NCI-H510A treated with DMSO at 0.1 percent for 48 hours (cell line): ENCODE results near the gene KATNB1.
"Not testable (repeated sequence)": the region's sequence is repeated elsewhere in the genome, so short reads cannot be mapped to it uniquely, and the experiment has no call there.

Experiments
- DNase-seq: peaks from one replicate; lab custom pipeline; 2025; lab: John Stamatoyannopoulos, UW

KATNB1 gene

GRCh38 chr16:57725554-57725953 is 10.0 kb upstream of the KATNB1 start:
- DNase-seq: no peak

GRCh38 chr16:57725976-57726375 is 9.6 kb upstream of the KATNB1 start:
- DNase-seq: no peak

GRCh38 chr16:57726433-57726947 is 9.1 kb upstream of the KATNB1 start:
- no peak for DNase-seq

GRCh38 chr16:57727610-57728009 is 8.0 kb upstream of the KATNB1 start:
- DNase-seq: no peak

GRCh38 chr16:57728336-57729181 is 7.0 kb upstream of the KATNB1 start:
- peak; percentile 8 for DNase-seq

GRCh38 chr16:57729182-57729484 is 6.4 kb upstream of the KATNB1 start:
- DNase-seq: no peak

GRCh38 chr16:57729852-57730251 is 5.7 kb upstream of the KATNB1 start:
- DNase-seq: not testable (repeated sequence)

- no peak for DNase-seq
Measured at GRCh38 chr16:57730771-57731730, 4.5 kb upstream of the KATNB1 start.

- no peak for DNase-seq
Measured at GRCh38 chr16:57732037-57732436, 3.5 kb upstream of the KATNB1 start.

GRCh38 chr16:57732714-57733113 is 2.9 kb upstream of the KATNB1 start:
- no peak for DNase-seq

GRCh38 chr16:57734308-57734924 is 1.2 kb upstream of the KATNB1 start:
- DNase-seq: no peak

- peak; percentile 99 for DNase-seq
Measured at GRCh38 chr16:57734925-57735754, 430 bp upstream of the KATNB1 start.

GRCh38 chr16:57736419-57737351 is 1.1 kb downstream of the KATNB1 start:
- peak; percentile 88 for DNase-seq

GRCh38 chr16:57738844-57739243 is 3.3 kb downstream of the KATNB1 start:
- DNase-seq: no peak

GRCh38 chr16:57739756-57740422 is 4.3 kb downstream of the KATNB1 start:
- no peak for DNase-seq

GRCh38 chr16:57740423-57741071 is 5.0 kb downstream of the KATNB1 start:
- DNase-seq: no peak

GRCh38 chr16:57741660-57742191 is 6.2 kb downstream of the KATNB1 start:
- no peak for DNase-seq

GRCh38 chr16:57742543-57742942 is 7.0 kb downstream of the KATNB1 start:
- DNase-seq: no peak

- no peak for DNase-seq
Measured at GRCh38 chr16:57743458-57743857, 7.9 kb downstream of the KATNB1 start.
